Gastroesophageal sphincter (tissue), 4 donors: ENCODE measurements around the gene TEDC2. TPM values are rescaled to one million over a fixed set of nuclear protein-coding genes. Genes with fewer than 3 reads are reported as not detected.

Experiments used
- ATAC-seq: fragments of 150-250 bp; one replicate; pipeline ENCODE4 v1.9.1; 2016; ENCODE audit warnings: mild to moderate bottlenecking, moderate library complexity
- H3K27ac ChIP-seq, 4 donors: fragments of 200-600 bp; sonication (generic) in 3 of 4; 1 replicate in 3 of 4; 2 replicates in 1 of 4; pipeline ENCODE4 v1.5.1; 2016 to 2019
- H3K27me3 ChIP-seq: fragments of 200-600 bp; sonication (generic); one replicate; pipeline ENCODE4 v1.5.1; 2019
- H3K36me3 ChIP-seq, 2 donors: fragments of 200-600 bp; sonication (generic); one replicate each; pipeline ENCODE4 v1.5.1; 2019; ENCODE audit warnings: control low read depth in 1 of 2
- H3K4me1 ChIP-seq, 3 donors: fragments of 200-600 bp; sonication (generic); 1 replicate in 2 of 3; 2 replicates in 1 of 3; pipeline ENCODE4 v1.5.1; 2016 to 2019; ENCODE audit warnings: control low read depth in 2 of 3
- H3K4me3 ChIP-seq, 2 donors: fragments of 200-600 bp; sonication (generic); one replicate each; pipeline ENCODE4 v1.5.1; 2019; ENCODE audit warnings: mild to moderate bottlenecking in 1 of 2, moderate library complexity in 1 of 2
- H3K9me3 ChIP-seq, 3 donors: fragments of 200-600 bp; sonication (generic); one replicate each; pipeline ENCODE4 v1.5.1; 2017 to 2019; ENCODE audit warnings: control low read depth in 2 of 3
- CTCF ChIP-seq, 4 experiments: fragments of 200-600 bp in 2 of 4; fragments of 450-650 bp in 2 of 4; sonication (generic) in 1 of 4; IDR thresholded peaks; one replicate each; pipeline ENCODE4 v1.5.1; 2017 to 2019; ENCODE audit warnings: antibody characterized with exemption in 4 of 4, mild to moderate bottlenecking in 2 of 4, moderate library complexity in 2 of 4
- EP300 ChIP-seq: sonication (generic); formaldehyde crosslinking; IDR thresholded peaks from one replicate; pipeline ENCODE4 v1.6.1; 2017; ENCODE audit warnings: antibody characterized with exemption, mild to moderate bottlenecking
- POLR2A ChIP-seq, 2 donors: fragments of 450-650 bp; IDR thresholded peaks; one replicate each; pipeline ENCODE4 v1.6.1; 2017; ENCODE audit warnings: antibody characterized with exemption in 2 of 2, mild to moderate bottlenecking in 2 of 2, moderate library complexity in 1 of 2
- POLR2AphosphoS5 ChIP-seq: sonication (generic); formaldehyde crosslinking; IDR thresholded peaks from one replicate; pipeline ENCODE4 v1.6.1; 2017; ENCODE audit warnings: antibody characterized with exemption
- WGBS, 2 donors: methylation state at CpG; one replicate each; pipeline ENCODE4 v1.1.5; 2018; ENCODE audit warnings: low coverage in 1 of 2; 5-methylcytosine and 5-hydroxymethylcytosine counted together
- total RNA-seq, 4 donors: library from RNA; depleted of rRNA; stranded (reverse); fragments of >200 nt; gene quantifications; one replicate each; pipeline ENCODE4 v1.1.0, GENCODE V29; 2016

TEDC2 gene
- total RNA-seq, 4 donors from 2014 or later, result 1.0 to 2.5 TPM; not detected in 2

- no peak for ATAC-seq
- H3K27ac ChIP-seq, result no peak overlapping the region
- H3K4me3 ChIP-seq, result no peak overlapping the region
- H3K27me3 ChIP-seq, result no peaks in the 10 kb centered on the region
- no peak for TF ChIP-seq EP300
- no peaks in the 10 kb centered on the region for H3K4me1 ChIP-seq
- 93% methylated on average over 2 of the region's 25 CpGs; no CpG with 5 or more reads in 1 of the 2 donors for WGBS, 2 donors
- H3K36me3 ChIP-seq, result peaks cover 0 to 77% of the 10 kb centered on the region in 2 donors
- H3K9me3 ChIP-seq, result no peaks in the 10 kb centered on the region
These were observed 10.8 kb upstream of the TEDC2 start for GRCh38 chr16:2449118-2449517.

- ATAC-seq, result no peak
- Histone ChIP-seq H3K4me1 (no peaks in the 10 kb centered on the region), H3K36me3 (peaks cover 0 to 70% of the 10 kb centered on the region in 2 donors), H3K4me3 (no peak overlapping the region), H3K27ac (no peak overlapping the region), H3K27me3 (no peaks in the 10 kb centered on the region), H3K9me3 (no peaks in the 10 kb centered on the region)
- WGBS, 2 donors, result 82 to 85% methylated on average over 4 to 5 of the region's 8 CpGs
- TF ChIP-seq POLR2AphosphoS5, result no peak
- TF ChIP-seq POLR2A (IDR thresholded peaks at IDR 0.05), result no peak
- no peak for TF ChIP-seq CTCF (IDR thresholded peaks at IDR 0.05)
- no peak for TF ChIP-seq EP300
These were observed 9.4 kb upstream of the TEDC2 start for GRCh38 chr16:2450535-2450934.

GRCh38 chr16:2450975-2451381 is 8.9 kb upstream of the TEDC2 start:
- Histone ChIP-seq H3K27ac (no peak overlapping the region), H3K9me3 (no peaks in the 10 kb centered on the region), H3K4me3 (no peak overlapping the region), H3K27me3 (no peaks in the 10 kb centered on the region), H3K36me3 (peaks cover 0 to 68% of the 10 kb centered on the region in 2 donors), H3K4me1 (no peaks in the 10 kb centered on the region)
- WGBS, 2 donors, result 89 to 90% methylated on average over 5 to 8 of the region's 19 CpGs
- no peak for TF ChIP-seq CTCF (IDR thresholded peaks at IDR 0.05)
- no peak for TF ChIP-seq POLR2A (IDR thresholded peaks at IDR 0.05)
- TF ChIP-seq POLR2AphosphoS5, result no peak
- TF ChIP-seq EP300, result no peak
- ATAC-seq, result no peak

- H3K4me3 ChIP-seq, result no peak overlapping the region
- TF ChIP-seq POLR2A (IDR thresholded peaks at IDR 0.05), result no peak
- TF ChIP-seq CTCF (IDR thresholded peaks at IDR 0.05), result no peak
- no peak for TF ChIP-seq POLR2AphosphoS5
- no peak for TF ChIP-seq EP300
- H3K27ac ChIP-seq, result no peak overlapping the region
- no peaks in the 10 kb centered on the region for H3K4me1 ChIP-seq
- no peak for ATAC-seq
- no peaks in the 10 kb centered on the region for H3K27me3 ChIP-seq
- 83 to 97% methylated on average over 6 to 8 of the region's 18 CpGs for WGBS, 2 donors
- H3K9me3 ChIP-seq, result no peaks in the 10 kb centered on the region
- H3K36me3 ChIP-seq, result peaks cover 0 to 68% of the 10 kb centered on the region in 2 donors
These were observed 8.0 kb upstream of the TEDC2 start for GRCh38 chr16:2451851-2452320.

GRCh38 chr16:2452650-2453049 is 7.3 kb upstream of the TEDC2 start:
- no peaks in the 10 kb centered on the region for H3K4me1 ChIP-seq
- no peak overlapping the region for H3K4me3 ChIP-seq
- no peak overlapping the region for H3K27ac ChIP-seq
- TF ChIP-seq POLR2A (IDR thresholded peaks at IDR 0.05) (no peak), CTCF (IDR thresholded peaks at IDR 0.05) (no peak), EP300 (no peak), POLR2AphosphoS5 (no peak)
- ATAC-seq, result no peak
- 89 to 94% methylated on average over 8 of the region's 8 CpGs for WGBS, 2 donors
- no peaks in the 10 kb centered on the region for H3K9me3 ChIP-seq
- H3K36me3 ChIP-seq, result peaks cover 0 to 65% of the 10 kb centered on the region in 2 donors
- H3K27me3 ChIP-seq, result no peaks in the 10 kb centered on the region
